Putamen (tissue), 1 donor: ENCODE results near the gene TOMM22.

ENCODE experiments used
- DNase-seq: peaks from one replicate; pipeline ENCODE4 v3.0.0-alpha.2; 2016; ENCODE audit warnings: low spot score

The TOMM22 gene

DNA sequence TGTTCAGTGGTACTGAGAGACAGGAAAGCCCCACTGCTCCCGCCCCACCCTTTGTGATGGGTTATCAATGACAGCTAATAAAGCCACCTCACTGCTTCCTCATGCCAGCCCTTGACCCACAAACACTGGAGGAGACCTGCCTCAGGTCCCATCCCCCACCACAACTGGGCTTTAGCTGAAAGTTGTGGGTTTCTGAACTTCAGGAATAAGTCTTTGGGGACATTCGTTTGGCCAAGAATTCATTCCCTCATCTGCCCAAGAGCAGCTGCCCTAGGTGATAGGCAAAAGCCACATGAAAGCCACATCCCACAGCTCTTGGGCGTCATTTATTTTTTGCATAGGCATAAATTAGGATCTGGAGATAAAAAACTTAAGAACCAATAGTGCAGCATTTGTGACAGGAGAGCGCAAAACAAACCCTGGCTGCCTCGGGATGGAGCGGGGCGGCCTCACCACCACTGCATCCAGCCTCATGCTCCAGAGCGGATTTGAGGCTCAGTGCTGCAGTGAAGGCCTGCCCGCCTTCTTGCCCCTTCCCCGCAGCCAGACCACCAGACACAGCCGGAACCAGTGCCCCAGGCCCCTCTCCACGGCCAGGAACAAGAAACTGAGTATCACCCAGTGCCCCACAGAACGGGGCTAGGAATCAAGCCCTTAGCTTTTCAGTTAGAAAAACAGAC lies 52.8 kb downstream of the TOMM22 start:
- no peak for DNase-seq
